ENCODE results near the gene OOSP4B. TPM values are rescaled to one million over a fixed set of nuclear protein-coding genes. Genes with fewer than 3 reads are reported as not detected.
"Not testable (repeated sequence)": the region's sequence is repeated elsewhere in the genome, so short reads cannot be mapped to it uniquely, and the experiment has no call there.

The OOSP4B gene
- total RNA-seq, 1 experiment from 2014 or later, result not detected

- BruUV-seq (replicated peaks), result no TSS peak
- intact Hi-C loops (cut with micrococcal nuclease; ENCODE audit: unreplicated experiment), result no loop called here
- H3K9me2 ChIP-seq (ENCODE audit: insufficient read depth), result no peaks in the 10 kb centered on the region
- no peaks in the 10 kb centered on the region for H3K4me1 ChIP-seq (replicated peaks; ENCODE audit: insufficient read depth)
- no peaks in the 10 kb centered on the region for H4K20me1 ChIP-seq (ENCODE audit: insufficient read depth)
- ChIA-PET POLR2A (ENCODE audit: unreplicated experiment) (no interaction called here), CTCF (no interaction called here)
- TF ChIP-seq CTCF (conservative IDR thresholded peaks at IDR 0.05) (no peak), EZH2 (IDR thresholded peaks at IDR 0.05; ENCODE audit: low read depth) (no peak)
- H3K27me3 ChIP-seq (ENCODE audit: insufficient read depth, low read depth), result peaks cover 22% of the 10 kb centered on the region
- no peak within 1 kb of the TSS for H3K4me3 ChIP-seq
- no peak for DNase-seq
- no peaks in the 10 kb centered on the region for H3F3A ChIP-seq (ENCODE audit: insufficient read depth, low read depth)
- no peaks in the 10 kb centered on the region for H3K9me3 ChIP-seq (ENCODE audit: insufficient read depth, low read depth)
- no peak within 1 kb of the TSS; the same call in 1 of the 2 replicates for H2AFZ ChIP-seq
- no peak within 1 kb of the TSS for H3K27ac ChIP-seq
- no peaks in the 10 kb centered on the region for H3K36me3 ChIP-seq (ENCODE audit: low read depth)
- no peaks in the 10 kb centered on the region for H3K79me2 ChIP-seq (ENCODE audit: low read depth)
- H3K4me2 ChIP-seq, result no peak within 1 kb of the TSS
Measured at GRCh38 chr11:60040109-60040508, 23.1 kb downstream of the OOSP4B start, which contains the start of gene OOSP2. OOSP2 (plus strand) TSS chr11:60040409; CDS start chr11:60040460, 51 bp downstream.

GRCh38 chr11:60050422-60050821, 33.4 kb downstream of the OOSP4B start:
- H3K4me2 ChIP-seq; H4K20me1 ChIP-seq (ENCODE audit: insufficient read depth); CTCF ChIA-PET; intact Hi-C loops (cut with micrococcal nuclease; ENCODE audit: unreplicated experiment); H2AFZ ChIP-seq; H3K36me3 ChIP-seq (ENCODE audit: low read depth); H3F3A ChIP-seq (ENCODE audit: insufficient read depth, low read depth); H3K79me2 ChIP-seq (ENCODE audit: low read depth); H3K27ac ChIP-seq; DNase-seq; H3K4me1 ChIP-seq (replicated peaks; ENCODE audit: insufficient read depth); H3K4me3 ChIP-seq; BruUV-seq (replicated peaks); H3K9me2 ChIP-seq (ENCODE audit: insufficient read depth); H3K9me3 ChIP-seq (ENCODE audit: insufficient read depth, low read depth); POLR2A ChIA-PET (ENCODE audit: unreplicated experiment): not testable (repeated sequence)
- peaks cover 12% of the 10 kb centered on the region for H3K27me3 ChIP-seq (ENCODE audit: insufficient read depth, low read depth)

DNA sequence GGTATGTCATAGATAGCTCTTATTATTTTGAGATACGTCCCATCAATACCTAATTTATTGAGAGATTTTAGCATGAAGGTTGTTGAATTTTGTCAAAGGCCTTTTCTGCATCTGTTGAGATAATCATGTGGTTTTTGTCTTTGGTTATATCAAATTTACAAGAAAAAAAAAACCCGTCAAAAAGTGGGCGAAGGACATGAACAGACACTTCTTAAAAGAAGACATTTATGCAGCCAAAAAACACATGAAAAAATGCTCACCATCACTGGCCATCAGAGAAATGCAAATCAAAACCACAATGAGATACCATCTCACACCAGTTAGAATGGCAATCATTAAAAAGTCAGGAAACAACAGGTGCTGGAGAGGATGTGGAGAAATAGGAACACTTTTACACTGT, 33.9 kb downstream of the OOSP4B start:
- H3K4me3 ChIP-seq; H3K27ac ChIP-seq; H3K9me2 ChIP-seq (ENCODE audit: insufficient read depth); H3K79me2 ChIP-seq (ENCODE audit: low read depth); H3K4me1 ChIP-seq (replicated peaks; ENCODE audit: insufficient read depth); POLR2A ChIA-PET (ENCODE audit: unreplicated experiment); H3K36me3 ChIP-seq (ENCODE audit: low read depth); BruUV-seq (replicated peaks); intact Hi-C loops (cut with micrococcal nuclease; ENCODE audit: unreplicated experiment); DNase-seq; H2AFZ ChIP-seq; H4K20me1 ChIP-seq (ENCODE audit: insufficient read depth); H3K9me3 ChIP-seq (ENCODE audit: insufficient read depth, low read depth); CTCF ChIA-PET; H3K4me2 ChIP-seq; H3F3A ChIP-seq (ENCODE audit: insufficient read depth, low read depth): not testable (repeated sequence)
- H3K27me3 ChIP-seq (ENCODE audit: insufficient read depth, low read depth), result peaks cover 16% of the 10 kb centered on the region

- Histone ChIP-seq H2AFZ (no peak within 1 kb of the TSS), H3K9me3 (ENCODE audit: insufficient read depth, low read depth) (no peaks in the 10 kb centered on the region), H3K27ac (no peak within 1 kb of the TSS), H4K20me1 (ENCODE audit: insufficient read depth) (no peaks in the 10 kb centered on the region), H3K9me2 (ENCODE audit: insufficient read depth) (no peaks in the 10 kb centered on the region), H3K27me3 (ENCODE audit: insufficient read depth, low read depth) (peaks cover 37% of the 10 kb centered on the region), H3K79me2 (ENCODE audit: low read depth) (no peaks in the 10 kb centered on the region), H3F3A (ENCODE audit: insufficient read depth, low read depth) (no peaks in the 10 kb centered on the region), H3K36me3 (ENCODE audit: low read depth) (no peaks in the 10 kb centered on the region), H3K4me2 (no peak within 1 kb of the TSS), H3K4me3 (no peak within 1 kb of the TSS), H3K4me1 (replicated peaks; ENCODE audit: insufficient read depth) (no peaks in the 10 kb centered on the region)
- no peak for DNase-seq
- CTCF ChIA-PET, result no interaction called here
- no peak for TF ChIP-seq CTCF (conservative IDR thresholded peaks at IDR 0.05)
- no peak for TF ChIP-seq EZH2 (IDR thresholded peaks at IDR 0.05; ENCODE audit: low read depth)
- BruUV-seq (replicated peaks), result no TSS peak
- intact Hi-C loops (cut with micrococcal nuclease; ENCODE audit: unreplicated experiment), result no loop called here
- POLR2A ChIA-PET (ENCODE audit: unreplicated experiment), result no interaction called here
Measured at GRCh38 chr11:60056349-60056969, 39.5 kb downstream of the OOSP4B start, which contains the start of gene MS4A3. MS4A3 (plus strand) TSS chr11:60056665; CDS start chr11:60061161, 4,496 bp downstream.
